H1 (cell line): ENCODE results near the gene NFIX. TPM values are rescaled to one million over a fixed set of nuclear protein-coding genes. Genes with fewer than 3 reads are reported as not detected.

Source experiments
- ATF3 ChIP-seq: IDR thresholded peaks from 2 replicates; pipeline ENCODE4 v1.6.1; 2011; ENCODE audit warnings: low read depth, mild to moderate bottlenecking, low read length; ENCODE audit not compliant: insufficient read depth
- CBX8 ChIP-seq: fragments of 300-800, 300-1000 bp; sonication (generic); IDR thresholded peaks from 2 replicates; pipeline ENCODE4 v1.7.1; 2016; ENCODE audit warnings: low read depth, low read length, borderline replicate concordance
- CEBPB ChIP-seq: IDR thresholded peaks from 2 replicates; pipeline ENCODE4 v1.6.1; 2012; ENCODE audit warnings: low read depth, low read length
- CREB1 ChIP-seq: IDR thresholded peaks from 2 replicates; pipeline ENCODE4 v1.6.1; 2012; ENCODE audit warnings: inconsistent platforms
- CTBP2 ChIP-seq: IDR thresholded peaks from 2 replicates; pipeline ENCODE4 v1.7.0; 2011; ENCODE audit warnings: borderline replicate concordance, mild to moderate bottlenecking, moderate library complexity, mixed read lengths, low read length; ENCODE audit not compliant: insufficient read depth, insufficient read length
- CTCF ChIP-seq, 3 experiments: IDR thresholded peaks; 1 replicate in 2 of 3; 2 replicates in 1 of 3; pipeline versions ENCODE4 v1.5.1 to v1.6.1; 2011; ENCODE audit warnings: low read length in 3 of 3, mild to moderate bottlenecking in 3 of 3, inconsistent platforms in 2 of 3, low read depth in 1 of 3, moderate library complexity in 1 of 3; ENCODE audit not compliant: insufficient read depth in 1 of 3; ENCODE audit errors: control extremely low read depth in 1 of 3
- EP300 ChIP-seq, 2 experiments: IDR thresholded peaks; 1 replicate in 1 of 2; 2 replicates in 1 of 2; pipeline ENCODE4 v1.6.1; 2011 to 2012; ENCODE audit warnings: low read depth in 2 of 2, low read length in 2 of 2, mild to moderate bottlenecking in 2 of 2, borderline replicate concordance in 1 of 2, inconsistent platforms in 1 of 2, moderate library complexity in 1 of 2
- EZH2 ChIP-seq: fragments of 200-600 bp; sonication (generic); IDR thresholded peaks from 2 replicates; pipeline ENCODE4 v1.7.1; 2012; ENCODE audit warnings: low read depth, mild to moderate bottlenecking, moderate library complexity, low read length, inconsistent platforms; ENCODE audit not compliant: severe bottlenecking
- GABPA ChIP-seq: IDR thresholded peaks from 2 replicates; pipeline ENCODE4 v1.6.1; 2011; ENCODE audit warnings: mild to moderate bottlenecking, low read length, moderate library complexity, borderline replicate concordance; ENCODE audit not compliant: insufficient read depth
- JUND ChIP-seq: IDR thresholded peaks from 2 replicates; pipeline ENCODE4 v1.6.1; 2011; ENCODE audit warnings: mild to moderate bottlenecking, improper control_type of control experiment, low read length
- KDM4A ChIP-seq: IDR thresholded peaks from one replicate; pipeline ENCODE4 v1.7.1; 2012; ENCODE audit warnings: low read depth, mild to moderate bottlenecking, moderate library complexity, low read length, inconsistent platforms; ENCODE audit not compliant: severe bottlenecking
- MAX ChIP-seq: IDR thresholded peaks from 2 replicates; pipeline ENCODE4 v1.6.1; 2012; ENCODE audit warnings: inconsistent platforms
- NRF1 ChIP-seq: IDR thresholded peaks from 2 replicates; pipeline ENCODE4 v1.6.1; 2011; ENCODE audit warnings: mild to moderate bottlenecking, low read depth, low read length, improper control_type of control experiment
- POLR2AphosphoS5 ChIP-seq: IDR thresholded peaks from 2 replicates; pipeline ENCODE4 v1.6.1; 2011; ENCODE audit warnings: low read depth, low read length
- POU5F1 ChIP-seq: IDR thresholded peaks from 2 replicates; pipeline ENCODE4 v1.6.1; 2011; ENCODE audit warnings: low read depth, mild to moderate bottlenecking, low read length, moderate library complexity
- RFX5 ChIP-seq: IDR thresholded peaks from 2 replicates; pipeline ENCODE4 v1.6.1; 2011; ENCODE audit warnings: low read depth, low read length, improper control_type of control experiment, borderline replicate concordance
- RXRA ChIP-seq: IDR thresholded peaks from 2 replicates; pipeline ENCODE4 v1.6.1; 2011; ENCODE audit warnings: low read depth, mild to moderate bottlenecking, low read length, moderate library complexity; ENCODE audit not compliant: insufficient read depth
- TBP ChIP-seq: IDR thresholded peaks from 2 replicates; pipeline ENCODE4 v1.6.1; 2011; ENCODE audit warnings: low read depth, low read length, improper control_type of control experiment
- YY1 ChIP-seq: IDR thresholded peaks from 2 replicates; pipeline ENCODE4 v1.6.1; 2011; ENCODE audit warnings: low read depth, mild to moderate bottlenecking, low read length
- ZNF274 ChIP-seq: IDR thresholded peaks from 2 replicates; pipeline ENCODE4 v1.7.0; 2012; ENCODE audit warnings: low read length, borderline replicate concordance; ENCODE audit errors: extremely low read depth
- polyA plus RNA-seq, 7 experiments: library from polyadenylated mRNA; depleted of rRNA in 3 of 7; stranded (reverse) in 5 of 7; unstranded in 2 of 7; fragments of >200 nt in 5 of 7; fragments of 200-250 nt in 2 of 7; gene quantifications; 1 replicate in 5 of 7; 2 replicates in 1 of 7; 4 replicates in 1 of 7; pipeline versions ENCODE4 v1.2.1 to v1.2.3, GENCODE V29; 2011 to 2013; ENCODE audit warnings: missing spikeins in 2 of 7, mixed read lengths in 2 of 7
- total RNA-seq: library from RNA; stranded (reverse); fragmentation: NEBNext Ultra II Directional; extraction: Animal tissue kit (Norgen Biotek cat#: 25700); gene quantifications from 2 replicates; pipeline ENCODE4 v1.2.1, GENCODE V29; 2021

Gene NFIX
- total and polyA plus RNA-seq, 2 of the 8 experiments (the other 6 are each of a cell fraction or from before 2014, with no cell fraction given): 0.03 to 0.20 TPM

GRCh38 chr19:13093407-13094105 is 98.3 kb downstream of the NFIX start (continued):
- no peak for TF ChIP-seq RXRA
- TF ChIP-seq ZNF274: no peak
- no peak for TF ChIP-seq CEBPB
- TF ChIP-seq YY1: 0 out of 2 replicates have a peak, but pooled peaks have one; percentile 26
- no peak for TF ChIP-seq EZH2
- TF ChIP-seq RFX5: no peak
- peak; percentile 32; the same call in 1 of the 2 replicates for TF ChIP-seq GABPA
- TF ChIP-seq ATF3: no peak
- no peak for TF ChIP-seq CBX8
- no peak for TF ChIP-seq NRF1
- no peak for TF ChIP-seq EP300 (IDR thresholded peaks at IDR 0.05; ENCODE audit: borderline replicate concordance in 1 of 2, low read depth in 2 of 2, low read length in 2 of 2)
- TF ChIP-seq KDM4A: no peak
- TF ChIP-seq CREB1: peak; percentile 83
- peak; percentile 96 for TF ChIP-seq CTCF (IDR thresholded peaks at IDR 0.05; ENCODE audit: control extremely low read depth in 1 of 3, insufficient read depth in 1 of 3, low read depth in 1 of 3, low read length in 3 of 3)
- TF ChIP-seq CTBP2: no peak
- no peak for TF ChIP-seq POU5F1
- TF ChIP-seq MAX: no peak; the same call in none of the 2 replicates
- no peak for TF ChIP-seq TBP
- no peak for TF ChIP-seq POLR2AphosphoS5
- 0 out of 2 replicates have a peak, but pooled peaks have one; percentile 36 for TF ChIP-seq JUND
